HCT116 (cell line): ENCODE measurements around the gene TMED10. TPM values are rescaled to one million over a fixed set of nuclear protein-coding genes. Genes with fewer than 3 reads are reported as not detected.

Source experiments
- ATAC-seq: fragments of 200-7000 bp; cut with Tn5 transposase; 2 replicates; pipeline ENCODE4 v1.9.1; 2020; ENCODE audit warnings: mild to moderate bottlenecking, moderate library complexity
- BruUV-seq: library from RNA; stranded (reverse); fragments of 400-500 nt; replicated peaks from 2 replicates; lab custom pipeline; 2021; lab: Mats Ljungman, UMichigan
- CTCF ChIA-PET: fragments of 300-600 bp; sonication (Branson Sonifier 250); formaldehyde crosslinking; loops from one replicate; lab custom pipeline; 2021; ENCODE audit warnings: antibody characterized with exemption; lab: Charles Lee
- POLR2A ChIA-PET: fragments of 300-600, 350-600 bp; sonication (Branson Sonifier 250); formaldehyde crosslinking; loops from one replicate; lab custom pipeline; 2021; ENCODE audit warnings: antibody characterized with exemption; lab: Charles Lee
- RAD21 ChIA-PET, 2 experiments: fragments of 300-600 bp; sonication (Branson Sonifier 250); formaldehyde crosslinking; loops; one replicate each; lab custom pipeline; 2023; ENCODE audit warnings: low total read pairs in 2 of 2; ENCODE audit not compliant: uncharacterized antibody in 2 of 2, unreplicated experiment in 2 of 2, low non-redundant PET in 1 of 2; lab: Charles Lee
- DNase-seq: peaks from one replicate; pipeline ENCODE4 v3.0.0-alpha.2; 2010; ENCODE audit warnings: low read depth, low spot score
- H2AFZ ChIP-seq: fragments of 200-600 bp; shearing (Covaris generic), sonication (generic); 2 replicates; pipeline ENCODE4 v1.6.1; 2017; ENCODE audit warnings: low read depth, mixed run types, mixed read lengths, antibody characterized with exemption, low read length; ENCODE audit not compliant: poor library complexity, severe bottlenecking
- H3K27ac ChIP-seq: 2 replicates; pipeline ENCODE4 v1.5.1; 2012; ENCODE audit warnings: low read depth, low read length
- H3K27me3 ChIP-seq: fragments of 200-600 bp; sonication (generic); 2 replicates; pipeline ENCODE4 v1.6.1; 2016; ENCODE audit warnings: mixed run types, low read length, mixed read lengths; ENCODE audit not compliant: insufficient read depth
- H3K36me3 ChIP-seq, 2 experiments: fragments of 200-500 bp in 1 of 2; fragments of 200-600 bp in 1 of 2; sonication (Bioruptor generic) in 1 of 2; sonication (generic) in 1 of 2; 2 replicates each; pipeline versions ENCODE4 v1.5.1 to v1.6.1; 2014 to 2016; ENCODE audit warnings: low read length in 2 of 2, inconsistent platforms in 1 of 2, mixed read lengths in 1 of 2, mixed run types in 1 of 2; ENCODE audit not compliant: insufficient read depth in 2 of 2, control insufficient read depth in 1 of 2
- H3K4me1 ChIP-seq, 2 experiments: fragments of 200-600 bp in 1 of 2; sonication (generic) in 1 of 2; 2 replicates each; pipeline versions ENCODE4 v1.5.1 to v1.6.1; 2012 to 2017; ENCODE audit warnings: low read length in 2 of 2, inconsistent platforms in 1 of 2, mild to moderate bottlenecking in 1 of 2, mixed read lengths in 1 of 2, mixed run types in 1 of 2, moderate library complexity in 1 of 2; ENCODE audit not compliant: insufficient read depth in 2 of 2, control insufficient read depth in 1 of 2
- H3K4me2 ChIP-seq: fragments of 200-600 bp; sonication (generic); 2 replicates; pipeline ENCODE4 v1.6.1; 2017; ENCODE audit warnings: mixed run types, low read length, mixed read lengths
- H3K4me3 ChIP-seq, 2 experiments: fragments of 200-600 bp in 1 of 2; sonication (generic) in 1 of 2; replicated peaks in 1 of 2; 2 replicates each; pipeline ENCODE4 v1.5.1; 2011 to 2016; ENCODE audit warnings: low read length in 2 of 2, control low read depth in 1 of 2, low read depth in 1 of 2, mild to moderate bottlenecking in 1 of 2, mixed read lengths in 1 of 2, mixed run types in 1 of 2
- H3K79me2 ChIP-seq: fragments of 200-600 bp; sonication (generic); 2 replicates; pipeline ENCODE4 v1.6.1; 2017; ENCODE audit warnings: mild to moderate bottlenecking, mixed run types, low read length, moderate library complexity, mixed read lengths; ENCODE audit not compliant: insufficient read depth
- H3K9ac ChIP-seq: fragments of 200-600 bp; sonication (generic); 2 replicates; pipeline ENCODE4 v1.6.1; 2016; ENCODE audit warnings: low read length, mixed read lengths
- H3K9me2 ChIP-seq: fragments of 200-600 bp; sonication (generic), shearing (Covaris generic); 2 replicates; pipeline ENCODE4 v1.6.1; 2017; ENCODE audit warnings: mixed run types, mild to moderate bottlenecking, moderate library complexity; ENCODE audit not compliant: insufficient read depth
- H3K9me3 ChIP-seq, 2 experiments: fragments of 200-500 bp in 1 of 2; fragments of 200-600 bp in 1 of 2; sonication (Bioruptor generic) in 1 of 2; sonication (generic) in 1 of 2; 2 replicates each; pipeline ENCODE4 v1.6.1; 2014 to 2017; ENCODE audit warnings: low read length in 2 of 2, mixed read lengths in 2 of 2, inconsistent platforms in 1 of 2, low read depth in 1 of 2, mild to moderate bottlenecking in 1 of 2, mixed run types in 1 of 2, moderate library complexity in 1 of 2; ENCODE audit not compliant: control insufficient read depth in 1 of 2, insufficient read depth in 1 of 2
- H4K20me1 ChIP-seq: fragments of 200-600 bp; sonication (generic), shearing (Covaris generic); 2 replicates; pipeline ENCODE4 v1.6.1; 2017; ENCODE audit warnings: mixed run types, mild to moderate bottlenecking, moderate library complexity; ENCODE audit not compliant: insufficient read depth
- CBX3 ChIP-seq: IDR thresholded peaks from 2 replicates; pipeline ENCODE4 v1.6.1; 2012; ENCODE audit warnings: low read depth
- CEBPB ChIP-seq: IDR thresholded peaks from 2 replicates; pipeline ENCODE4 v1.6.1; 2012; ENCODE audit warnings: low read depth
- CTCF ChIP-seq, 3 experiments: fragments of 200-600 bp in 1 of 3; sonication (generic) in 1 of 3; IDR thresholded peaks in 2 of 3; conservative IDR thresholded peaks in 1 of 3; 2 replicates each; pipeline ENCODE4 v1.5.1; 2012 to 2017; ENCODE audit warnings: low read depth in 2 of 3, low read length in 2 of 3, antibody characterized with exemption in 1 of 3, borderline replicate concordance in 1 of 3, control low read depth in 1 of 3, mild to moderate bottlenecking in 1 of 3, mixed read lengths in 1 of 3, mixed run types in 1 of 3, moderate library complexity in 1 of 3; ENCODE audit not compliant: insufficient read depth in 1 of 3
- EGR1 ChIP-seq: IDR thresholded peaks from 2 replicates; pipeline ENCODE4 v1.6.1; 2012; ENCODE audit warnings: low read depth
- ELF1 ChIP-seq: IDR thresholded peaks from 2 replicates; pipeline ENCODE4 v1.6.1; 2012; ENCODE audit warnings: low read depth, borderline replicate concordance
- EZH2 ChIP-seq: fragments of 200-600 bp; sonication (generic); IDR thresholded peaks from 2 replicates; pipeline ENCODE4 v1.6.1; 2017; ENCODE audit warnings: antibody characterized with exemption, mixed run types
- EZH2phosphoT487 ChIP-seq: fragments of 200-600 bp; IDR thresholded peaks from 2 replicates; pipeline ENCODE4 v1.6.1; 2018; ENCODE audit warnings: antibody characterized with exemption, borderline replicate concordance
- FOSL1 ChIP-seq: IDR thresholded peaks from 2 replicates; pipeline ENCODE4 v1.6.1; 2012; ENCODE audit warnings: low read depth
- JUND ChIP-seq: IDR thresholded peaks from 2 replicates; pipeline ENCODE4 v1.6.1; 2012
- POLR2A ChIP-seq: IDR thresholded peaks from 2 replicates; pipeline ENCODE4 v1.7.0; 2011; ENCODE audit warnings: borderline replicate concordance; ENCODE audit not compliant: insufficient read depth, insufficient read length; ENCODE audit errors: extremely low read depth
- SIN3A ChIP-seq: IDR thresholded peaks from 2 replicates; pipeline ENCODE4 v1.6.1; 2012; ENCODE audit warnings: low read depth
- SP1 ChIP-seq: IDR thresholded peaks from 2 replicates; pipeline ENCODE4 v1.6.1; 2012; ENCODE audit warnings: low read depth
- TCF7L2 ChIP-seq: IDR thresholded peaks from 2 replicates; pipeline ENCODE4 v1.7.0; 2011; ENCODE audit warnings: borderline replicate concordance, inconsistent platforms; ENCODE audit not compliant: insufficient read depth, insufficient read length; ENCODE audit errors: extremely low read depth
- YY1 ChIP-seq: IDR thresholded peaks from 2 replicates; pipeline ENCODE4 v1.6.1; 2011; ENCODE audit warnings: low read length, low read depth, moderate library complexity, mild to moderate bottlenecking; ENCODE audit not compliant: insufficient replicate concordance; ENCODE audit errors: extremely low read depth
- intact Hi-C: fragments of 100-400 bp; cut with micrococcal nuclease; formaldehyde crosslinking; loops from 2 replicates; pipeline ENCODE4 v1.10.0; 2022
- total RNA-seq: library from RNA; stranded (reverse); gene quantifications from one replicate; pipeline ENCODE4 v1.2.1, GENCODE V29; 2021; ENCODE audit not compliant: unreplicated experiment
- TF ChIP-seq, protein P1 (sequence below): IDR thresholded peaks from 2 replicates; pipeline ENCODE4 v1.6.1; 2012
- TF ChIP-seq, protein P2 (sequence below): IDR thresholded peaks from 2 replicates; pipeline ENCODE4 v1.6.1; 2012

The TMED10 gene
- total RNA-seq, 1 experiment from 2014 or later, result 303 TPM

DNA sequence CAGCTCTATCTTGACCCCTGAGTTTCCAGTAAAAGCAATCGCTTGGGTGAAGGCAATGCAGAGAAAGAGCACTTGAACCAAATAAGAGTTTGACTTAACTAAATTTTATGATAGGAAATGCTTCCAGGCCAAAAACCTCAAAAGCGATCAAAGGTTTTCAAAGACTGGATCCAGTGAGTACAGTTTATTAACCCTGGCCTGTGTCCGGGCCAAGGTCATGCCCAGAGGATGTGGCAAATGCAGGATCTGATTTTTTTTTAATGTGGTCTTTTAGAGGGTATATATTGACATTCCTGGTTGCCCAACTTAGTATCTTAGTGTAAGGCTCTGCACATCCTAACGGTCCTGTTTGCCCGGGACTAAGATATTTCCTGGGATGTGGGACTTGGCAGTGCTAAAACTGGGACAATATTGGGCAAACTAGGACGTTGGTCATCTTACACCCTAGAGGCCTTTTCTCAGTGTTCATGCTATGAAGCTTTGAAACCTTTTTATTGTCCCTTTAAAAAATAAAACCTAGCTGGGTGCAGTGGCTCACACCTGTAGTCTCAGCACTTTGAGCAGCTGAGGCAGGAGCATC, 40.1 kb upstream of the TMED10 start:
- Histone ChIP-seq H3K4me2 (no peak overlapping the region), H3K36me3 (no peaks in the 10 kb centered on the region), H3K4me3 (no peak overlapping the region), H4K20me1 (no peaks in the 10 kb centered on the region), H3K9me3 (no peaks in the 10 kb centered on the region), H3K79me2 (no peaks in the 10 kb centered on the region), H3K4me1 (no peaks in the 10 kb centered on the region), H3K9me2 (no peaks in the 10 kb centered on the region), H3K27me3 (no peaks in the 10 kb centered on the region), H3K27ac (no peak overlapping the region), H3K9ac (no peak overlapping the region), H2AFZ (no peak overlapping the region)
- TF ChIP-seq, protein P1, sequence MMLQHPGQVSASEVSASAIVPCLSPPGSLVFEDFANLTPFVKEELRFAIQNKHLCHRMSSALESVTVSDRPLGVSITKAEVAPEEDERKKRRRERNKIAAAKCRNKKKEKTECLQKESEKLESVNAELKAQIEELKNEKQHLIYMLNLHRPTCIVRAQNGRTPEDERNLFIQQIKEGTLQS, result no peak
- TF ChIP-seq JUND (no peak), SP1 (no peak), ELF1 (no peak), FOSL1 (no peak), POLR2A (no peak), CEBPB (no peak), TCF7L2 (no peak)
- TF ChIP-seq, protein P2, sequence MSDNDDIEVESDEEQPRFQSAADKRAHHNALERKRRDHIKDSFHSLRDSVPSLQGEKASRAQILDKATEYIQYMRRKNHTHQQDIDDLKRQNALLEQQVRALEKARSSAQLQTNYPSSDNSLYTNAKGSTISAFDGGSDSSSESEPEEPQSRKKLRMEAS, result no peak
- POLR2A ChIA-PET, result no interaction called here
- DNase-seq, result no peak
- RAD21 ChIA-PET, result no interaction called here
- no TSS peak for BruUV-seq
- CTCF ChIA-PET, result no interaction called here
- ATAC-seq, result no peak
- intact Hi-C loops, result no loop called here

DNA sequence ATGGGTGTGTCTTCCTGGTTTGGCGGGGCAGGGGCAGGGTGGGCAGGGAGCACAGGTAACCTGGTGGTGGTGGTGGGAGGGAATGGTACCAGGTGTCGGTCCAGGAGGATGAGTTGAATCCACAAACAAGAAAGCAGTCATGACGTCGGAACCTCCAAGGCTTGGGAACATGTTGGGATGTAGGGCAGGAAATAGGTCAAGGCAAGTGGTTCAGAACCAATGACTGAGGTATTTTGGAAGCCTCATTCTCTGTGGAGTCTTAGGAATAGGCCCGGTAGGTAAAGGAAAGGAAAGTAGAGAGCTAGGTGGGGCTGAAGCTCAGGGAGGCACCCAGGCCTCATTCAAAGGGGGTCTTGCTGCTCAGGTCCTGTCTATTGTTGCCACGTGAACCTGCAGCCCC, 39.1 kb upstream of the TMED10 start:
- RAD21 ChIA-PET, result no interaction called here
- no TSS peak for BruUV-seq
- Histone ChIP-seq H3K9ac (no peak overlapping the region), H3K9me2 (no peaks in the 10 kb centered on the region), H3K36me3 (no peaks in the 10 kb centered on the region), H3K4me3 (no peak overlapping the region), H3K4me1 (no peaks in the 10 kb centered on the region), H3K9me3 (no peaks in the 10 kb centered on the region), H3K27ac (no peak overlapping the region), H4K20me1 (no peaks in the 10 kb centered on the region)
- ATAC-seq (no peak), DNase-seq (no peak)
- intact Hi-C loops, result no loop called here
- POLR2A ChIA-PET, result no interaction called here
- CTCF ChIA-PET, result no interaction called here
- no peak for TF ChIP-seq EZH2phosphoT487
- no peak for TF ChIP-seq EZH2
- TF ChIP-seq CTCF (IDR thresholded peaks at IDR 0.05 in 2 of 3, conservative IDR thresholded peaks at IDR 0.05 in 1 of 3; ENCODE audit: borderline replicate concordance in 1 of 3, insufficient read depth in 1 of 3, low read depth in 2 of 3, low read length in 2 of 3), result no peak
- TF ChIP-seq CBX3, result no peak
- TF ChIP-seq, protein P1, result no peak
- no peak for TF ChIP-seq ELF1
- TF ChIP-seq YY1, result no peak
- no peak for TF ChIP-seq EGR1
- TF ChIP-seq SP1, result no peak
- TF ChIP-seq JUND, result no peak
- no peak for TF ChIP-seq SIN3A
- TF ChIP-seq, all 23 proteins: peak for 0
- no peak overlapping the region for H3K4me2 ChIP-seq
- H3K79me2 ChIP-seq, result no peaks in the 10 kb centered on the region
- H3K27me3 ChIP-seq, result no peaks in the 10 kb centered on the region
- H2AFZ ChIP-seq, result no peak overlapping the region
